ENCODE data around the gene TRNP1. TPM values are rescaled to one million over a fixed set of nuclear protein-coding genes. Genes with fewer than 3 reads are reported as not detected.

The TRNP1 gene
- total RNA-seq, result 20.7 TPM

GRCh38 chr1:26993237-26994019 is at the start of gene TRNP1:
Gene TRNP1 (plus strand): TSS chr1:26993692. CDS start chr1:26993787, 95 bp downstream.

GRCh38 chr1:26959722-26960624 is 33.5 kb upstream of the TRNP1 start, which contains the start of gene KDF1:
Gene KDF1 (minus strand): TSS chr1:26960468. CDS start chr1:26952380, 8,088 bp downstream.

Other genes with a start within 250 kb of the TRNP1 start
- gene PIGV, start 205.7 kb upstream of the TRNP1 start, total RNA-seq, result 11.0 TPM
- 20.8 TPM for gene ZDHHC18, start 167.0 kb upstream of the TRNP1 start, total RNA-seq
- gene SFN, start 130.5 kb upstream of the TRNP1 start, total RNA-seq, result 8.5 TPM
- 15.1 TPM for gene GPN2, start 103.4 kb upstream of the TRNP1 start, total RNA-seq
- gene GPATCH3, start 93.2 kb upstream of the TRNP1 start, total RNA-seq, result 13.9 TPM
- gene NR0B2, start 79.7 kb upstream of the TRNP1 start, total RNA-seq, result not detected
- 31.4 TPM for gene NUDC, start 71.9 kb upstream of the TRNP1 start, total RNA-seq
- gene KDF1, start 33.2 kb upstream of the TRNP1 start, total RNA-seq, result 0.27 TPM
- gene TENT5B, start 19.2 kb downstream of the TRNP1 start, total RNA-seq, result 2.1 TPM
- gene SLC9A1, start 161.4 kb downstream of the TRNP1 start, total RNA-seq, result 8.5 TPM
- 48.7 TPM for gene WDTC1, start 240.9 kb downstream of the TRNP1 start, total RNA-seq